Activated gamma-delta T cell (primary cell): ENCODE measurements around the gene ANKRD45.
"Not testable (repeated sequence)": the region's sequence is repeated elsewhere in the genome, so short reads cannot be mapped to it uniquely, and the experiment has no call there.

Source experiments
- DNase-seq: peaks from one replicate; lab custom pipeline; 2025; lab: John Stamatoyannopoulos, UW

ANKRD45 gene

GRCh38 chr1:173642450-173643139, 27.1 kb downstream of the ANKRD45 start:
- DNase-seq = not testable (repeated sequence)

DNA sequence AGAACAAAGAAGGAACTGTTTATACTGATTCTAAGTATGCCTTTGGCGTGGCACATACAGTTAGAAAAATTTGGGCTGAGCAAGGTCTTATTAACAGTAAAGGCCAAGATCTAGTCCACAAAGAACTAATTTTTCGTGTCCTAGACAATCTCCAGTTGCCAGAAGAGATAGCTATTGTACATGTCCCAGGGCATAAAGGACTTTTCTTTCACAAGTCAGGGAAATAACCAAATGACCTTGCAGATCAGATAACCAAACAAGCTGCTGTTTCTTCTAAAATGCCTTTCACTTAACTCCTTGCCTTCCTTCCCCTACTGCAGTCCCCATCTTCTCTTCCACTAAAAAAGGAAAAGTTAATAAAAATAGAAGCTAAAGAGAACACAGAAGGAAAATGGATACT, 30.5 kb downstream of the ANKRD45 start:
- DNase-seq = no peak

DNA sequence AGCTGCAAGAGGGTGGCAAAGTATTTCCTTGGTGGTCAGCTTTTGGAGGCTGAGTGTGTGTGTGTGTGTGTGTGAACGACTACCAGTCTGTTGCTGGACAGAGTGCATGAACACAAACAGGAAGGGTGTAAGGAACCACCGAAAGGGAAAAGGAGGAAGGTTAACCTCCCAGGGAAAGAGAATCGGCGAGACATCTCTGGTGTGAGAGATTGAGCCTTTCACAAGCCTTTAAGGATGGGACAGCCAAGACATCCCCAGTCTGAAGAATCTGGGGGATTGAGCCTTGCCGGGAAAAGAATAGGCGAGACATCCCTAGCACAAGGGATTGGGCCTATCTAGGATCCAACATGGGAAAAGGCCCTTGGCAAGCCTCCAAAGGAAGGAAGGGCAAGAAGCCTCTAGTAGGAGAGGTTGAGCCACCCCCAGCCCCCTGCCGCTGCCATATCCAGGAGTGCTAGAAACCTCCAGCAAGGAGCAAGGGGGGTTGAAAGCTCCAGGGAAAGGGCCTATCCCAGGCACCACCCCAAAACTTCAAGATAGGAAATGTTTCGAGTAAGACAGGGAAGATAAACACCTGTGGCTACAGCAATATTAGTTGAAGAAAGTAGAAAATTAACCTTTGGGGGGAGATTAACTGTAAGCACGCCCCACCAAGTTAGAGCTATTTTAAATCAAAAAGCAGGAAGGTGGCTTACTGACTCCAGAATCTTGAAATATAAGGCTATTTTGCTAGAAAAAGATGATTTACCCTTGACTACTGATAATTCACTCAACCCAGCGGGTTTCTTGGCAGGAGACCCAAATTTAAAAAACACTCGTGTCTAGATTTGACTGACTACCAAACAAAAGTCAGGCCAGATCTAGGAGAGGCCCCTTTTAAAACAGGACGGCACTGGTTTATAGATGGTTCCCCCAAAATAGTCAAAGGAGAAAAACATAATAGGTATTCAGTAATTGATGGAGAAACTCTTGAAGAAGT, 31.3 kb downstream of the ANKRD45 start:
- DNase-seq = no peak

GRCh38 chr1:173637236-173638042, 32.2 kb downstream of the ANKRD45 start:
- DNase-seq = not testable (repeated sequence)

GRCh38 chr1:173635116-173635515, 34.5 kb downstream of the ANKRD45 start, which contains the start of gene TEX50:
Gene TEX50 (plus strand): TSS chr1:173635338. CDS start chr1:173635522, 184 bp downstream.
- DNase-seq = no peak

DNA sequence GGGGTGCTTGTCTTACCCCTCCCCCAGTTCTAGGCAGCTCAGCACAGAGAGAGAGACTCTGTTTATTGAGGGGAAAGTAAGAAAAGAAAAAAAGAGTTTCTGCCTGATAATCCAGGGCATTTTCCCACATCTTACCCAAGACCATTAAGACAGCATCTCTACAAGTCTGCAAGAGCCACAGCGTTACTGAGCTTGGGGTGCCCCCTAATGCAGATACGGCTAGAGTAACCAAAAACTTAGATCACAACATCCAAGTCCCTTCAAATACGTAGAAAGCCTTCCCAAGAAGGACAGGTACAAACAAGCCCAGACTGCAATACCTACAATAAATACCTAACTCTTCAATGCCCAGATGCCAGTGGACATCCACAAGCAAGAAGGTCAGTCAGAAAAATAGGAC, 40.8 kb downstream of the ANKRD45 start:
- DNase-seq = no peak

- no peak for DNase-seq
Measured at GRCh38 chr1:173627269-173627668, 42.4 kb downstream of the ANKRD45 start.

DNA sequence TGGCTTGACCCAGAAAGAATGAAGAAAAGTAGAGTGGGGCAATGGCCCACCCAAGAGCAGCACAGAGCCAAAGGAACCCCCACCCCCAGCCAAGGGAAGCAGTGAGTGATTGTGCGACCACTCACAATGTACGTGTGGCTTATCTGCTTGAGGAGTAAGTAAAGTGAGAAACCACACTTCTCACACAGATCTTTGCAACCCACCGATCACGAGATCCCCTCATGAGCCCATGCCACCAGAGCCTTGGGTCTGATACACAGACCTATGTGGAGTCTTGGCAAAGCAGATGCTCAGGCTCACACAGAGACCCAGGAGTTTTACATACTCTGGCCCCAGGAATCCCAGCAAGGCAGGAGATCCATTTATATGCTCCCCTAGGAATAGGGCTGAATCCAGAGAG, 52.8 kb downstream of the ANKRD45 start:
- DNase-seq = no peak

- not testable (repeated sequence) for DNase-seq
Measured at GRCh38 chr1:173613086-173613485, 56.6 kb downstream of the ANKRD45 start.

- DNase-seq = no peak
Measured at GRCh38 chr1:173608503-173609216, 61.0 kb downstream of the ANKRD45 start.

DNA sequence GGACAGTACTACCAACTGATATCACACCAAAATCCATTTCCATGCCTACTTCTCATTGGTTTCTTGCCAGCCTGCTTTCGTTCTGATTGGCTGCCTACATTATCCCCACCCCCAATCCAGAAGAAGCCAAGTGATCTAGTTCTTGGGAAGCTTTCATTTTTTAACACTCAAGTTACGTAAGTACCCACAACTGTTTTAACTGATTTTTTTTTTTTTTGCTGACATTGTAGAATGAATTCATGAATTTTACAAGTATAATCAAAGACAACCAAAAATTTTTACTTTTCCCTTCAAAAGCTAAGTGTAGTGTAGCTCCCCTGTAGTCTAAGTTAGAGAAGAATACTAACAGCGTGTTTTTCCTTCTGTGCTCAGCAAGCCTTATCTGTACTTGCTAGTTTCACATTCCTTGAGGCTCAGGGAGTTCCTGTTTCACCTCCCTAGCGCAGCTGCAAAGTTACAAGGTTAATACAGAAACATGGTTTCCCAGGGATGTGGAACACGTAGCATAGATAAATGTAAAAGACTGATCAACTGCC, 66.5 kb downstream of the ANKRD45 start, which contains the start of gene SLC9C2:
Gene SLC9C2 (minus strand): TSS at position 17 of the 536 bp plus-strand sequence. CDS start 1,296 bp downstream, outside the sequence.
- no peak for DNase-seq

GRCh38 chr1:173601588-173601987, 68.1 kb downstream of the ANKRD45 start:
- no peak for DNase-seq

GRCh38 chr1:173596097-173596825, 73.4 kb downstream of the ANKRD45 start:
- no peak for DNase-seq

DNA sequence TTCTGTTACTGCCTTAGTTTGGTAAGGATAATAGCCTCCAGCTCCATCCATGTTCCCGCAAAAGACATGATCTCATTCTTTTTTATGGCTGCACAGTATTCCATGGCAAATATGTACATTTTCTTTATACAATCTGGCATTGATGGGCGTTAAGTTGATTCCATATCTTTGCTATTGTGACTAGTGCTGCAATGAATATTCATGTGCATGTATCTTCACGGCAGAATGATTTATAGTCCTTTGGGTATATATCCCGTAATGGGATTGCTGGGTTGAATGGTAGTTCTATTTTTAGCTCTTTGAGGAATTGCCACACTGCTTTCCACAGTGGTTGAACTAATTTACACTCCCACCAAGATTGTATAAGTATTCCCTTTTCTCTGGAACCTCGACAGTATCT, 78.5 kb downstream of the ANKRD45 start:
- DNase-seq = not testable (repeated sequence)

DNA sequence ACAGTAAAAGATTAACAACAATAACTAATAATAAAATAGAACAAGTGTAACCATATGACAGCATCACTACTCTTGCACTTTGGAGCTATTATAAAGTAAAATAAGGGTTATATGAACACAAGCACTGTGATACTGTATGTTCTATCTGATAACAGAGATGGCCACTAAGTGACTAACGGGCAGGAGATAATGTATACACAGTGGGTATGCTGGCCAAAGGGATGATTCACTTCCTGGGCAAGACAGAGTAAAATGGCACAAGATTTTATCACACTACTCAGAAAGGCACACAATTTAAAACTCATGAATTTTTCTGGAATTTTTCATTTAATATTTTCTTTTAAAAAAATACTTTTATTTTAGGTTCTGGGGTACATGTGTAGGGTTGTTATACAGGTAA, 79.1 kb downstream of the ANKRD45 start:
- no peak for DNase-seq

GRCh38 chr1:173581383-173582079, 88.1 kb downstream of the ANKRD45 start:
- DNase-seq = no peak

DNA sequence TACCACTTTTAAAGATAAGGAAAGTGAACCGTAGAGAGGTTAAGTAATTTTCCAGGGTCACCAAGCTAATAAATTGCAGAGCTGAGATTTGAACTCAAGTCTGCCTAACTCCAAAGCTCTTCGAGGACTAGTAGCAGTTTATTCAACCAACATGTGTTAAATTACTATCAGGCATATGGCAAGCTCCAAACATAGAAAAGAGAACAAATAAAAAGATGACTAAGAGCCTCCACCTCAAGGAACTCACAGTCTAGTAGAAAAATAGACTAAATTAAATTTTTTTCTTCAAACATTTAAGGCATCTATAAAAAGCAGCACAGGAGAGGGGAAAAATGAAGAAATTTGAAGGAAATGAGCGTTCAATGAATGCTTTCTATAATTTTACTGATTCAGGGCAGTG, 89.0 kb downstream of the ANKRD45 start:
- no peak for DNase-seq

DNA sequence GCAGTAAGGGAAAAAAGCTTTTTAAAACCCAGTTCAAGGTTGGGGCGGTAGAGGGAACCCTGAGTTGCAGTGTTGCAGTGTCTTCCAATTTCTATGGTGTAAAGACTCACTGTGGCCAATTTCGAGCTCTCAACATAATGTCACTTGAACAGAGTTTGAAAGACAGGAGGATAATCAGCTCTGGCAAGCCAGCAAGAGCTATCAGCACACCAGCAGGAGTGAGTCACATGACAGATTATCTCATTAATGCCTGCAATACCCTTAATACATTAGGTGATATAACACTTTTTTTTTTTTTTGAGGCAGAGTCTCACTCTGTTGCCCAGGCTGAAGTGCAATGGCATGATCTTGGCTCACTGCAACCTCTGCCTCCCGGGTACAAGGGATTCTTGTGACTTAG, 89.6 kb downstream of the ANKRD45 start:
- no peak for DNase-seq

- DNase-seq = no peak
Measured at GRCh38 chr1:173573596-173573995, 96.1 kb downstream of the ANKRD45 start.
